HG02763 (cell line): ENCODE data around the gene COLEC12.
"Not testable (repeated sequence)": the region's sequence is repeated elsewhere in the genome, so short reads cannot be mapped to it uniquely, and the experiment has no call there.

Experiments used
- ATAC-seq: cut with Tn5 transposase; IDR thresholded peaks from one replicate; pipeline ENCODE4 v1.9.1; 2021; ENCODE audit warnings: mild to moderate bottlenecking, moderate library complexity; ENCODE audit not compliant: unreplicated experiment

Gene COLEC12

DNA sequence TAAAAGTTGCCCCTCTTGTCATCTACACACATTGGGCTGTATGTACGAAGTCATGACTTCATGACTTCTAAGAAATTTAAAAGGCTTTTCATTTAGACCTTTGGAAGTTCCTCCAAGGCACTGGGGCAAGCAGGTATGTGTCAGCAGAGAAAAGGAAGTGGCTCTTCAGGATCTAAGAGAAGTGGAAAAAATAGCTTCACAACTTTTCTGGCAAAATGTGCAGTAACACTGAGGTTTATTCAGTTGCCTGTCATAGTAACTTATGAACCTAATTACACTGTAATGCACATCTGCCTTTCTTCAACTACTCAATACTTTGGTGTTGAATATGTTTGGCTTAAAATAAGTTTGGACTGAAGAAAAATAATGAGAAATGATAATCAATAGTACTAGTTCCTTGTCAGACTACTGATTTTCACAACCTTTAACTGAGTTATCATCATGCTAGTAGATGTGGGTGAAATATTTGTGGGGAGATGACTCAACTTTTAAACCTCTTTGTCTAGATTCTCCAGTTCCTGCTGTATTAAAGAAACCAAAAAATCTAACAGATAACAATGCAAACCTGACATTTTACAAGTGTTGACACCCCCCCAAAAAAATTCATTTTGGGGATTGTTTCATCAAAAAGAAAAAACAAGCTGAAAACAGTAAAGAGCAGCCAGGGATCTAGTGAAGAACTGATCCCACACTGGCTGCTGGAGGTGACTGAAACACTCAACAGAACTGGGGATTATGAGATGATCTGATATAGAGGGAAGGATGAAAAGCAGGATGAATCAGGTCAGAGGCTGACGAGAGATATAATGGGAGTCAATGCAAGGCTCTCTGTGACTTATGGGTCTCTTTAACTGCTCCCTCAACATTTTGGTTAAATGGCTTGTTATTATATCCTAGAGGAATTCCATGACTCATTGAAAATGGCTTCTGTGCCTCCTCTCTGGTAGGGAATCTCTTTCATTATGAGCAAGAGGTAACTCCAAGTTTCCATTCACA lies 84.6 kb downstream of the COLEC12 start:
- ATAC-seq: no peak

DNA sequence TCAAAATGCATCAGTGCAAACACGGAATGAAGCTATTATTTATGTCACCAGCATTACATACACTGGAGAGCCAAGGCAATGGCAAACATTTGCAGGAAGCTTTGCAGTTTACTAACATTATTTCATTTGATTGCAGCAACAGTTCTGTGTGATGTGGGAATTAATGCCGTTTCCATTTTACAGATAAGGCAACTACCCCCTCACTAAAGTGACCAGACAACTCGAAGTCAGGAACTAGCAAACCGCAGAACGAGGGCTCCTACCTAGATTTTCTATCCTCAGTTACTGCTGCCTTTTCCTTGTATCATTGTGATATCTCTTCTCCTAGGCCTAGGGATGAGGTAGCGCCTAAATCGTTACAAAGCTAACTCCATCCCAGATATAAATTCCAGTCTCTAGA lies 85.5 kb downstream of the COLEC12 start:
- no peak for ATAC-seq

DNA sequence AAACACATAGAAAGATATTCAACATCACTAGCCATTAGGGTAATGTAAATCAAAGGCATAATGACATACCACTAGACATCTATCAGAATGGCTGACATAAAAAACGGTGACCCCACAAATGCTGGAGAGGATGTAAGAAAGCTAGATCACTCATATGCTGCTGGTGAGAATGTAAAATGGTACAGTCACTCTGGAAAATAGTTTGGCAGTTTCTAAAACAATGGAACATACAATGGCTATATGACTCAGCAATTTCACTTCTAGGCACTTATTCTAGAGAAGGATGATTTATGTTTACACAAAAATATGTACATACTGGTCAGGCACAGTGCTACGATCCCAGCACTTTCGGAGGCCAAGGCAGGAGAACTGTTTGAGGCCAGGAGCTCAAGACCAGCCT lies 87.3 kb downstream of the COLEC12 start:
- no peak for ATAC-seq

DNA sequence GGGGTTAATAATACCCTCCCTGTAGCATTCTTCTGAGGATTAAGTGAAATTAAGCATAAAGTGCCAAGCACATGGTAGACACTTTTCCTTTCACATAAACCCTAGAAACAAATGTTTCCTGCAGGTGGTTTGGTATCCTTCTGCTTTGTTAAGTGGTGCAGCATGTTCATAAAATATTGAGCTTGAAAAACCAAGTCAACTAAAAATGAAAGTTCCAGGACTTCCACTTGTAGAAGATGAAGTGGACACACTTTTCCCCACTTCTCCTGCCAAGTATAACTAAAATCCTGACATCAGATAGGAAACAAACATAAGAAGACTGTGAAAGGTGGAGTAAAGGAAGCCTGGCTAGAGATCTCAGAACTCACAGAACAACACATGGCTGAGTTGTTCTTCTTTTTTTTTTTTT lies 90.5 kb downstream of the COLEC12 start:
- ATAC-seq: no peak

DNA sequence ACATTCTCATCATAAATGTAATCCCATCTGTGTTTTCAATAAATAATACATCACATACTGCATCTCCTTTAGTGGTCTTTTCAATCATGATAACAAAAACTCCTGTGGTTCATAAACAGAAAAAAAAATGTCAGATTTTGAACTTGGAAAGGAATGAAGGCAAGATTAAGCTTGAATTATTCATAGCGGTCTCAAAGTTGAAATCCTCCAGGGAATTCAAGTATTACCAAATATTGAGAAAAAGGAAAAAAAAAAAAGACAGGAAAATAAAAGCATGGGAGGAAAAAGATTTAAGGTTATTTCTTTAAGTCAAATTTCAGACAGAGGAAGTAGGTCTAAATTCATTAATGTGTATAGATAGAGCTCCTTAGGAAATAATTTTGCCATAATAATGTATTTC lies 92.1 kb downstream of the COLEC12 start:
- ATAC-seq: no peak

DNA sequence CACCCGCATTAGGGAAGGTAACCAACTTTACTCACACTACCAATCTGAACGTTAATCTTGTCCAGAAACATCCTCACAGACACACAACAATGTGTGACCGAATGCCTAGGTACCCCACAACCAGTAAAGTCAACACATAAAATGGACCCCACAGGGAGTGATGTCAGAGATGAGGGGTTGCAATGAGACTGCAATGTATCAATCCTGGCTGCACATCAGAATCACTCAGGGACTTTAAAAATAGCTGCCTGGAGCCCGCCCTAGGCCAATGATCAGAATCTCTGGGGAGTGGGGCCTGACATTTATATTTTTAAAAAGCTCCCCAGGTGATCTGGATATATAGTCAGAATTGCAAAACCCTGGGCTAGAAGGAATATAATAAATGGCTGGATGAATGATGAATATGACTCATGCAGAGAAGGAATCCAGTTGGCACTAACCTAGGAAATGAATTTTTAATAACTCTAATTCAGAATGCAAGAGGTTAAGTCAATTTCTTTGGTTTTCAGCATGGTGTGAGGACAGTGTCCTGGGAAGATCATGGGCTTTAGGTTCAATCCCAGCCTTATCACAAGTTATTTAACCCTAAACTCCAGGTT lies 92.8 kb downstream of the COLEC12 start:
- ATAC-seq: no peak

DNA sequence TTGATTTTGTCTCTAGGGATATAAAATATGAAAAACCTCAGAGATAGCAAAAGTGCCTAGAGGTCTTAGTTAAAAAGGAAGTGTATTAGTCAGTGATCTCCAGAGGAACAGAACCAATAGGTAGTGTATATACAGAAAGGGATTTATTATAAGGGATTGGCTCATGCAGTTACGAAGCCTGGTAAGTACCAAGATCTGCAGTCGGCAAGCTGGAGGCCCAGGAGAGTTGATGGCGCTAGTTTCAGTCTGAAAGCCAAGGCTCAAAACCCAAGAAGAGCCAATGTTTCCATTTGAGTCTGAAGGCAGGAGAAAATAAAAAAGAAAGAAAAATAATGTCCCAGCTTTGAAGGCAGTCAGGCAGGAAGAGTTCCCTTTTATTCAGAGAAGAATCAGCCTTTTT lies 93.3 kb downstream of the COLEC12 start:
- no peak for ATAC-seq

DNA sequence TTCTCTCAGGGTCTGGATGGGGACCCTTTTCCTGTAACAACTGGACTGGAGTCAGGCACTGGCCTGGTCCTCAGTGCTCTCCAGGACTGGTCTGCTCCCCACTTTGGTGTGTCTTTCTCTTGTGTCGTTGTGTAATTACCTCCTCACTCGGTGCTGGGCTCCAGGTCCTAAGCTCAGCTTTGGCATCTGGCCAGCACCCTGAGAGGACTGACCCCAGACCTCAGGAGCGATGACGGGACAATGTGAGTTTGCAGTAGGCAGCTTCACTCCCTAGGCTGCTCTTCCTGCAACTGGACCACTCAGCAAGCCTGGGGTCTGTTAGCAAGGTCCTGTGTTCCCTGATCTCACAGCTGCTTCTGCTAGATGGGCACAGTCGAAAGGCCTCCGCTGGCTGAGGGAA lies 93.8 kb downstream of the COLEC12 start:
- no peak for ATAC-seq

DNA sequence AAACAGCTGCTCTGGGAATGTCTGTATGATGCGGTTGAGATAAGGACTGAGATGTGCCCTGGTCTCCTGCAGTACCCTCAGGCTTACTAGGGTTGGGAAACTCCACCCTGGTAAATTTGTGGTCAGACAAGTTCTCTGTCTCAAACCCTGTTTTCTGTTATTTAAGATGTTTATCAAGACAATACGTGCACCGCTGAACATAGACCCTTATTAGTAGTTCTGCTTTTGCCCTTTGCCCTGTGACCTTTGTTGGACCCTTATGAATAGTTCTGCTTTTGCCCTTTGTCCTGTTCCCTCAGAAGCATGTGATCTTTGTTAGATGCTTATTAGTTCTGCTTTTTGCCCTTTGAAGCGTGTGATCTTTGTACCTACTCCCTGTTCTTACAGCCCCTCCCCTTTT lies 95.5 kb downstream of the COLEC12 start:
- ATAC-seq: not testable (repeated sequence)

DNA sequence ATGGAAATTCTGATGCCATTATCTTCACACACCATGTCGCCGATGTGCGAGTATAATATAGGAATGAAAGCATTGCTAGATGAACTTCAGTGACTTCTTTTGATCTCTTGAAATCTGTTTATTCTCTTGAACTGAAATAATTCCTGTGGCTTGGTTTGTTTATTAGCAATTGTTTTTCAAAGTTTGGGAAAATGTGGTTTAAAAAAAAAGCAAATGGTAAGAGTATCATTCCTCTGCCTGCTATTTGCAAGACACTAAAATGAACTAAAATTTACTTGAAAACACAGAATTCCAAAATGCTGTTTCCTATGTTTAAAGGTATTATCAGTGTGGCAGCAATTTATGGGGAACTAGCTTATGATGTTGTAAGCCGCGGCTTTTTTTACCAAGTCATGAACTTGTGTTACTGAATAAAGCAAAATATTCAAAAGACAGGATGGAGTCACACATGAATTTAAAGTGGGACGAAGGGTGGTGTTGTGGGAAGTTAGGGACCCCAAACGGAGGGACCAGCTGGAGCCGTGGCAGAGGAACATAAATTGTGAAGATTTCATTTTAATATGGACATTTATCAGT lies 96.4 kb downstream of the COLEC12 start:
- no peak for ATAC-seq

DNA sequence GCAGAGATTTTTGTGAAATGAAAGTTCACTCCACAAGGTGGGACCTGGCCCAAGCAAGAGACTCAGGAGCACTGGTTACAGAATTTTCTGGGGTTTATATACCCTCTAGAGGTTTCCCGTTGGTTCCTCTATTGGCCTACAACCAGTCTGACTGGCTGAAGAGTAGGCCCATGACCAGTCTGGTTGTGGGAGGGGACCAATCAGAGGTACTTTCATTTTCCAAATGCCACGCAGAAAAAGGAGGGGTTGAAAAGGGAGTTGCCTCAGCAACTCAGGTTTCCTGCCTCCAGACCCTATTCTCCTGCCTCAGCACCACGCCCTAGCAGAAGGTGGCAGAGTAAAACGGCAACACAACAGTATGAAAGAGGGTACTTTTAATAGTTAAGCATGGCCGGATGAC lies 98.4 kb downstream of the COLEC12 start:
- ATAC-seq: no peak

DNA sequence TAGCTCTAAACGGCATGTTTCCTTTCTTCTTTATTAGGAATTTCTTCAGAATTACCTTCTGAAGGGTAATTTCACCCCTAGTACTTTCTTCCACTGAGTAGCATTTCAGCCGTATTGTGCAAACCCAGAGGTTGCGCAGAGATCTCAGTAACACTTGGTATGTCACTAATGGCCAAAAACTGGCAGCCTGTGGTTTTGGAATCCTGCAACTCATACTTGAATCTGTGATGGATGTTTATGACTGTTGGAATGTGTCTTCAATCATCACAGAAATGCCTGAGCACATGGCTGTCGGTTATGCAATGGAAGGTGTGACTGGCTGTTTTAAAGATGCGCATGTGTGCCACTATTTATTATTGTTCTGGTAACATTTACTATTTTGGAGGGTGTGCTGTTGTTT lies 100.0 kb downstream of the COLEC12 start:
- no peak for ATAC-seq

DNA sequence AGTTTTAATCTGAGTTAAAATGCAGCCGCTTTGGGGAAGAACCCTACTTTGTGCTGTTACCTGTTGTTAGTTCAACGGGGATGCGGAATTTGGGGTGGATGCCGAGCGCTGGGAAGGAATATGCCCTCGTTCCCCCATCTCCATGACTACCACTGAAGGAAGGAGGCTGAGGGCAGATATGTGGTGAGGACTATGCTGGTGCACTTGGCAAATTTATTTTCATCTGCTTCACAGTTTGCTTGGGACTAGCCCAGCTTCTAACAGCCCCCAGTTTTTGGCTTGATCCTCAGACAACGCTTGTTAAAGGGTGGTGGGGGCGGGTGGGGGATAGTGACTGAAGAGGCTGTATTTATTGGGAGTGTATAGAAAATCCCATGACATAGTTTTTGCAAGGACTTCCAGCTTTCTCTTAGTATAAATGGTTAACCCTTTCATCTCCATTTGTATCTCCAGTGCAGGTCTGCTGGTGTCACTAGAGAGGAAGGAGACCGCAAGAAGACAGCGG lies 100.8 kb downstream of the COLEC12 start:
- ATAC-seq: no peak

DNA sequence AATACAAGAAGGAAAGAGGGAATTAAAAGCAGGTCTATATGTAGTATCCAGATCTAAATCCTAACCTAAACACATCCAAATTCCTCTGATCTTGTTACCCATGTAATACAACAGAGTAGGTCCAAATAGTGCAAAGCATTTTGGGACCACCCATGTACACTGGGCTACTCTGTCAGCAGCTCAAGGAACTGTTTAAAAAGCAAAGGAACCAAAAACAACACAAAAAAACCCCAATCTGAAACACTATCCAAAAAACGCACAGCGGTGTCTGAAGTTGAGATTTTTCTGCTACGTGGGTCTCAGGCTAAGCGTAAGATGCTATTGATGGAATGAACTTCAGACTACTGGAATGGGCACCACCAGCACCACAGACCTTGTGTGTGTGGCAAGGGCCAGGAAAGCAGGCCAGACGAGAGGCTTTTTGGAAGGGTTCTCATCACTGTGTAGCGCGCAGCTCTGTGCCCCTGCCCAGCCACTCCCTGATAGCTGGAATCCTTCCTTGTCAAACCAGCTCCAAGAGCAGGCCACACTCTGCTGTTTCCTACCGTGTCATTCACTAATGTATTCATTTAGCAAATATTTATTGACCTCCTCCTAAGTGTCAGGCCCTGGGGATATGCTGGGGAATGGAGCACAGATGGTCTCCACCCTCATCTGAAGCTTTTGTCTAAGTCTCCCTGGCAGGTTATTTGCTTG lies 101.4 kb downstream of the COLEC12 start:
- no peak for ATAC-seq

DNA sequence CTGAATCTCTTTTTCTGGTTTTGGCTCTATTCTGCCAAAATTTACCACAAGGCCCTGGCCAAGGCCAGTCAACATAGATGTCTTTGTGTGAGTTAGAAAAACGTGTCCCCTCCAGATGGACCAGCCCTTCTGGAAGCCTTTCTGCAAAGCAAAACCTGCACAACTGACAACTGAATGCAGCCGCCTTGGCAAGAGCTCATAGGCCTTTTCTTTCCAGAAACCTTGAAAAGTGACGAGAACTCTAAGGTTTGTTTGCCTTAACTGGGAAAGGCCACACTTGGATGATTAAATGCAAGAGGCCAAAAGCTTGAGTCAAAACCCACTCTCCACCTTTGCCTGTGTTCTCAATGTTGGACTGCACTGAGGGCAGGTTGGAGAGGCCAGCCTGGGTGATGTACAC lies 103.9 kb downstream of the COLEC12 start:
- no peak for ATAC-seq

DNA sequence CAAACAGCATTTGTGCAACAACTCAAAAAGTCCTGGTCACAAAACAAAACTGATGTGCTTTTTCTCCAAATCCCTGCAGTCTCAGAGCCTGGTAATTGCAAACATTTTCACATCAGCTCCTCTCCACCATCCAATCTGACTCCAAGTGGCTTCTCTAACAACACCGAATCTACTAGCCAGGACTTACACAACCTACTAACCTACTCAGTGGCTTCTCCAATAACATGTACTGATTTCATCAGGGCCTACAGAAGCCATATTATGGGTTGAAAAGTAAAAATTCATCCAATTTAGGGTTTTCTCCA lies 104.3 kb downstream of the COLEC12 start:
- ATAC-seq: no peak

DNA sequence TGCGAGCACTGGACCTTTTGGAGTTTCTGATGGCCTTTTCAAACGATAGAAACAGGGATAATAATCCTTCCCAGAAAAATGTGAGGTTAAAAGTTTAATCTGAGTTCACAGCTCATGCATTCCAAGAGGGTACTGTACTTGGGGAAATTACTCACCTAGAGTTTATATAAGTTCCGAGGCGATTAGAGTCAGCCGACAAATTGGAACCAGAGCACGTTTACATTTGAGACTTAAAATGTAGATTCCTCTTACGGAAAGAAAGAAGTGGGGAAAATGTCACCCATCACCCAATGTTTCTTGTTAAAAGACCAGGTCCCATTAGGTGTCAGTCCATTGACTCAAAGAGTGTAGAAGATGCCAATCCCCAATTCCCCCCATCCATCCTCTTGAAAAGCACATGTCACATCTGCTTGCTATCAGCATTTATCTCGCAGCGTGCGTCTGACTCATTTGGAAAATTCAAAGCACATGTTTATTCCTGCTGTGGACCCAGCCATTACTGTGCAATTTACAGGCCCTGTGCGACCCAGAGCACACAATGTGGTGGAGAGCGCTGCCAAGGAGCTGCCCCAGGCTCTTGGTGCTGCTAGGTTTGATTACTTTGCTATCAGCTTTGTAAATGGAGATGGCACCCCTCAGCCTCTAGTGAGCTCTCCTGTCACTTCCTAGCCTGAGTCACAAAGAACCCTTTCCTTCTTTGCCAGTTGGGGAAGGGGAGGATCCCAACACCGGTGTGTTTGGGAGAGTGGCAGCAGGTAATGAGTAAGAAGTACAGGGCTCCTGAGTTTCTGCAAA lies 104.8 kb downstream of the COLEC12 start:
- no peak for ATAC-seq

DNA sequence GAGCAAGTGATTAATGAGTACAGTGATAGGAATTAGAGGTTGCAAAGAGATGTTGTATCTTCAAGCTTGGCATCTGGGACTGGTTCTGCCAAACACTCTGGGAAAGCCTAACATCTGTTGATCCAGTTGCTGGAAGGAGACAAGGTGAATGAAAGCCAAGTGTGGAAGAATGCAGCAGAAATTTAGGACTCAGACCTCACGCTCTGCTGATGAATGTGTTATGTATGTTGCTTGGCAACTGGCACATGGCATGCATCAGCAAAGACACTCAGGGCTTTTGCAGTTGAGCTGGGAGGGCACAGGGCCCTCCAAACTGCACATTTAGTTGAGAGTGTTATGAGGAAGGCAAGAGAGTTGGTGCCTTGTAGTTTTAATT lies 105.5 kb downstream of the COLEC12 start:
- no peak for ATAC-seq

DNA sequence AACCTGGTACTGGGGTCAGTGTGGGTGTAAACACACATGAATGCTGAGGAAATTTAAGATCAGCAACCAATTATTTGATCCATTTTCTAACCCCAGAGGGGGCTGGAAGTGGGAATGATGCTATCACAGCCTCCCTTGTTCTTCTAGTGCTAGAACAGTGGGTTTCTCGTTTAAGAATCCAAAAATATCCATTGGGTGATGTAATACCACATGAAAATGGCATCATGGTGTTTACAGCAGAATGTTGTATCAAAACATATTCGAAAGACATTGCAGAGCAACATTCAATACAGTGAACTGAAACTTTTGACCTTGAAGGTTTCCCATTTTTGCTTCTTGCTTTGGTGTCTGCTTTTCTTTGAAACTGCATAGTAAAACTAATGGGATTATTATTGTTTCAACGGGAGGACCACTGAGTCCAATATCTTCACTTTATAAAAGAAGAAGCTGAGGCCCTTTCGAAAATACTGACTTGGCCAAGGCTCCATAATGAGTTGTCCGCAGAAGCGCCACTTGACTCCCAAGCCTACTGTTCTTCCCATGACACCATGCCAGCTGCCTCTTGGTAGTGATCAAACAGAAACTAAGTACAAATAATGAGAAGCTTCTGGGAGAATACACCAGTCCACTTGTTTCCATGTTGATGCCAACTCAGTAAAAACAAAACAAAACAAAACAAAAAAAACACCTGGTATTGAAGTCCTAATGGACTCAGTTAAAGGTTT lies 106.1 kb downstream of the COLEC12 start:
- no peak for ATAC-seq

DNA sequence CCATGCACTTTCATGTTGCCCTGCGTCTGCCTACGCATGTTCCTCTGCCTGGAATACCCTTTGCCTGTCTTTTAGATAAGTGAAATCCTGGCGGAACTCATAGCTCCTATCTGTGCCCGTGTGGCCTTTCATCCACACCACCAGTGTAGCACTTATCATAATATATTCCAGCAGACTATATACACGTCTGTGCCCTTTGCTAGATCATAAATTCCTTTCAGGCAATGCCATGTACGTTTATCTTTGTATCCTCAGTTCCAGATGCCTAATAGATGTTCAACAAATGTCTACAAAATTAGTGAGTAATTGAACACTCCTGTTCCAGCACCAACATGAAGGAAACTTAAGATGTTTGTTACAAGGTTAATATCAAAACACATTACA lies 106.9 kb downstream of the COLEC12 start:
- ATAC-seq: no peak
